Stimulated activated naive CD8-positive, alpha-beta T cell treated with anti-CD3 and anti-CD28 coated beads, Interleukin-15, Interleukin-2, amounts not matched to agents 100 U/mL and 50 U/mL, for 24 hours (primary cell): Measurements from ENCODE around the gene DNER.

Experiments used
- ATAC-seq: fragments of 150-1000 bp; cut with Tn5 transposase; one replicate; pipeline ENCODE4 v1.10.0; 2021
- DNase-seq: peaks from one replicate; pipeline ENCODE4 v3.0.0; 2021

Gene DNER

DNA sequence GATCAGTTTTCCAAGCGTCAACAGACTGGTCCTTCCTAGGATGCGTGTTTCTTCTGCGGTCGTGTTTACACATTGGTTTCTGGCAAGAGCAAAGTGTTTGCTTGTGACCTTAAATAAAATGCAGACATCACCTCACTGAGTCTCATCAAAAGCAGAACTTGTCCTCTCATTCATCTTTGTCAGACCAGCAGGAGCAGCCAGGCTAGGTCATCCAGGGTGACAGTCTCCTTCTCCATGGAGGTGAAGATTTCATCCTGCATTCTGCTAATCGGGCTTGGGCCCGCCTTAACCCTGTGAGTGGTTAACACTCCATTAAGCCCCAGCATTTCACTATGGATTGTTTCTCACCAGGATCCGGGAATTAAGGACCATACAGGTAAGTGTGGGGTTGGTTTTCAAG is 379.0 kb downstream of the DNER start:
- ATAC-seq (no peak), DNase-seq (no peak)

DNA sequence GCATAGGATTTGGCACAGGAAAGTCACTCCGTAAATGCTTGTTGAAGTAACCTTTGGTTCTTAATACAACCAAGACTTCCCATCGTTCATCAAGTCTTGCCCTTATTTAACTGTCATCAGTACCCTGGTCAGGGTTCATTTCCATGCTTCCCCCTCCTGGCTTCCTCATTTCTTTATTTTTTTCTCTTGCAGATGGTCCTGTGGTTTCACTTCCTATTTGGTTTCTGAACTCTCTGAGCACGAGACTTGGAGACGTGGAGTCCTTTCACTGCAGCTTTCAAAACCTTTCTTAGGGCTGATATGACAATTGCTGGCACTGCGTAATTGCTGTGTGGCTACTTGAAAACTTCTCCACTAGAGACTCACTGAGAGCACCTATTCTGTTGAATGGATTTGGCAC is 383.4 kb downstream of the DNER start:
- DNase-seq (no peak), ATAC-seq (no peak)

DNA sequence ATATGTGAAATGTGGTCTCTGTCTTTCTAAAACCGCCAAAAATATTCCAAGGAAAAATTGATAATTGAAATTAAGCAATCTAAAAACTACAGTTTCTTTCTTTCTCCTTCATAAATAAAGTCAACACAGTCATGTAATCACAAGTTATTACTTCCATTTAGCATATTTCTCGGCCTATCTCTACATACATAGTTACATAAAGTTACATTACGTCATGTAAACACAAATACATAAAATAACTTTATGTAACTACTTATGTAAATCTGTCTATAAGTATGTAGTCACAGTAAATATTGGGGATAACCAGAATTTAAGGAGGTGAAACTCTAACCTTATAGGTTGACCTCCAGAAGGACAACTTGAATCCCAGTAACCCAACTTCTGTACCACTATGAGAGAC is 394.8 kb downstream of the DNER start:
- no peak for ATAC-seq
- DNase-seq = no peak

DNA sequence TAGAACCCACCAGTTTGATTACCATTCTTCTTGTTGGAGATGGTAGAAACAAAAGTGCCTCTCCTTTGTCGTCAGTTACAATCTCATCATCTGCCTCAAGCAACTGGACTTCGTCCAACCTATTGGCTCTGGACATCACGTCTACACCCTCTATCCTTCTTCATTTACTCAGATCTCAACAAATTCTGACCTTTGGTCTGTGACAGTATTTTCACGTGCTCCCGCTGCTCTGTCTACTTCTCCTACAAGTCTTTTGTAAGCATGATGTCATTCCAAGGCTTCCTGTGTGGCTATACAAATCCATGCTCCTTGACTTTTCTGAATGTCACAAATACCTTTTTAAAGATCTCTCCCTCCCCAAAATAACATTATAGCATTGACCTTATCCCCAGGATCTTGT is 400.2 kb downstream of the DNER start:
- DNase-seq (no peak), ATAC-seq (no peak)

DNA sequence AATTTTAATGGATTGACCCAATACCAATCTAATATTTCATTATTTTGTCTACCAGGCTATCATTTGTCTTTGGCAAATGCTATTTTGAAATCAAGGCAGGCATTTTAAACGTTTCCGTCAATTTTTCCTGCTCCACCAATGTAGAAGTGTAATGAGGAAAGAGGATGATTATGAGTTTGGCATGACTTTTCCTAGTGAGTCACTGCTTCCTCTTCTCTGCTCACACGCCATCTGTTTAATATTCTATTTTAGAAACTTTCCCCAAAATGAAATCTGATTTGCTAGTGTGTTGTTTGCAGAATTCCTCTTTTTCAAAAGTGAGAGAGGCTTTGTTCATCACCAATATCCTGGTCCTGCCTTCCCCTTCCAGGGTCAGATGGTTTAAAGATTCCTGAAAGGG is 400.8 kb downstream of the DNER start:
- DNase-seq (no peak), ATAC-seq (no peak)
